Neuron (in vitro differentiated cells): ENCODE results near the gene NAALADL2.

ENCODE experiments used
- H2AFZ ChIP-seq: one replicate; pipeline ENCODE4 v1.6.1; 2013; ENCODE audit warnings: low read depth, mild to moderate bottlenecking, inconsistent platforms, low read length, moderate library complexity
- H3K27me3 ChIP-seq: one replicate; pipeline ENCODE4 v1.6.1; 2013; ENCODE audit warnings: low read length; ENCODE audit not compliant: insufficient read depth
- H3K36me3 ChIP-seq: one replicate; pipeline ENCODE4 v1.6.1; 2013; ENCODE audit warnings: low read length; ENCODE audit not compliant: insufficient read depth
- H3K4me1 ChIP-seq: one replicate; pipeline ENCODE4 v1.6.1; 2013; ENCODE audit warnings: low read length; ENCODE audit not compliant: insufficient read depth
- H3K4me3 ChIP-seq: 2 replicates; pipeline ENCODE4 v1.5.1; 2013; ENCODE audit warnings: mild to moderate bottlenecking, low read length, moderate library complexity
- H3K9me3 ChIP-seq: one replicate; pipeline ENCODE4 v1.6.1; 2013; ENCODE audit warnings: low read length

NAALADL2 gene

DNA sequence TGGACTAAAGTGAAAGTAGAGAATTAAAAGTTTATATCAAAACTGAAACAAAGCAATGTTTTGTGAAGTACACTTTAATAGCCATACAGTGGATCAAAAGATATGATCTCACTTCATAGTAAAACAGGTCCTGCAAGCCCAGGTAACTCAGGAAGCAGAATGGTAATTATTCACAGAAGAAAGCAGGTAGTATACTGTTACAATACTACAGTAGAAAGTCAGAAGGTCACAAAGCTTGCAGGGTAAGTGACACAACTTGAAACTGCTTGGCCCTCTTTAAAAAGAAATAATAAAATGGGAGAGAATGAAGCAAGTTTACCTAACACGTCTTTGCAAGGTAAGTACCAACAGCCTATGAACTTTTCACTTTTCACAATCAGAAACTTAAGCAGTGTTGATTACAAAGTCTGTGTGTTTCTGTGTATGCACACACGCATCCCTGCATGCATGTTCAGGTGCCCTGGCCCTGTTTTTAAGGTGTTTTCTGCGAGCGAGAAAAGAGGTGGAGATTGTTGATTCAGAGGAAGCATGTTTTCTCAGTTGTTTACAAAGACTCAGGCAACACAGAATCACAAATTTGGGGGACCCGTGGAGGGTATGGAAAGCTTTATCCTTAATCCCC is at the start of gene NAALADL2:
Gene NAALADL2 (plus strand): TSS at position 221 of the 622 bp plus-strand sequence.
- H3K27me3 ChIP-seq: no peaks in the 10 kb centered on the region
- no peak within 1 kb of the TSS for H3K4me3 ChIP-seq
- no peaks in the 10 kb centered on the region for H3K9me3 ChIP-seq
- no peaks in the 10 kb centered on the region for H3K36me3 ChIP-seq
- no peaks in the 10 kb centered on the region for H3K4me1 ChIP-seq
- H2AFZ ChIP-seq: no peak within 1 kb of the TSS

DNA sequence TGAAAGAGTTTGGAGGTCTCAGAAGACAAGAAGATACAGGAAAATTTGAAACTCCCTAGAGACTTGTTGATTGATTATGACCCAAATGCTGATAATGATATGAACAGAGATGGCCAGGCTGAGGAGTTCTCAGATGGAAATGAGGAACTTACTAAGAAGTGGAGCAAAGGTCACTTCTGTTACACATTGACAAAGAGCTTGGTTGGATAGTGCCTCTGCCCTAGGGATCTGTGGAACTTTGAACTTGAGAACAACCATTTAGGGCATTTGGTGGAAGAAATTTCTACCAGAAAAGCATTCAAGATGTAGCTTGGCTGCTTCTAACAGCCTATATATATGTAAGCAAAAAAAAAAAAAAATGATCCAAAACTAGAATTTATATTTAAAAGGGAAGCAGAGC is 48.9 kb upstream of the NAALADL2 start:
- H3K9me3 ChIP-seq: peaks cover 5% of the 10 kb centered on the region
- H2AFZ ChIP-seq: no peak overlapping the region
- no peaks in the 10 kb centered on the region for H3K27me3 ChIP-seq
- H3K4me1 ChIP-seq: no peaks in the 10 kb centered on the region
- no peak overlapping the region for H3K4me3 ChIP-seq
- H3K36me3 ChIP-seq: no peaks in the 10 kb centered on the region

DNA sequence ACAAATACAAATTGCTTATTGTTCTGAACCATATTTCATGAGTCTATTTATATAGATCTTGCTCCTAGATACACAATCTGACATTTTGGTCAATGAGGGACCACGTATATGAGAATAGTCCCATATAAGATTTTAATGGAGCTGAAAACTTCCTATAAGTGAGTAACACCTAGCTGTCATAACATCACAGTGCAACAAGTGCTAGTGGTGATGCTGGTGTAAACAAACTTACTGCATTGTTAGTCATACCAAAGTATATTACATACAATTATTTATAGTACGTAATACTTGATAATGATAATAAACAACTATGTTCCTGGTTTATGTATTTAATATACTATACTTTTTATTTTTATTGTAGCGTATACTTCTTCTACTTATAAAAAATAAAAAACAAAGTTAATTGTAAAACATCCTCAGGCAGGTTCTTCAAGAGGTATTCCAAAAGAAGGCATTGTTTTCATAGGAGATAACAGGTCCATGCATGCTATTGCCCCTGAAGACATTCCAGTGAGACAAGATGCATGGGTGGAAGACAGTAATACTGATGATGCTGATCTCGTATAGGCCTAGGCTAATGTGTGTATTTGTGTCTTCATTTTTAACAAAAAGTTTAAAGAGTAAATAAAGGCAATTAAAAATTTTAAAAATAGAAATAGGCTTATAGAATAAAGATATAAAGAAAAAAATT is 46.8 kb upstream of the NAALADL2 start:
- H3K36me3 ChIP-seq: no peaks in the 10 kb centered on the region
- no peak overlapping the region for H2AFZ ChIP-seq
- H3K9me3 ChIP-seq: peaks cover 5% of the 10 kb centered on the region
- H3K4me3 ChIP-seq: no peak overlapping the region
- H3K4me1 ChIP-seq: no peaks in the 10 kb centered on the region
- H3K27me3 ChIP-seq: no peaks in the 10 kb centered on the region

DNA sequence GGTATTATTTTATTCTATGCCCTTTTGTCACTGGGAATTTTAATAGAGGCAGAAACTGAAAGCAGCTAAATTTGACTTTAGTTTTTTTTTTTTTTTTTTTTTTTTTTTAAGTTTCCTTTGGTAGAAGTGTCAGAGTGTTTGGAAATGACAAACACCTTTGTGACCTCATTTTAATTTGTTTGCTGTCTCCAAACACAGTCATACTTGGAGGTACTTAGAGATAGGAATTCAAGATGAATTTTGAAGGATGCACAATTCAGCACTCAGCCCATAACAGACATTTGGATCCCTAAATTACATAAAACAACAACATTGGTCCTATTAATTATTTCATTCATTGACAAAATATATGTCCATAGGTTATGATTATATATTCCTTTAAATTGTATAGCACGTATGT is 43.4 kb upstream of the NAALADL2 start:
- Histone ChIP-seq H3K4me1 (no peaks in the 10 kb centered on the region), H3K36me3 (no peaks in the 10 kb centered on the region), H3K4me3 (no peak overlapping the region), H2AFZ (no peak overlapping the region), H3K9me3 (peaks cover 5% of the 10 kb centered on the region), H3K27me3 (no peaks in the 10 kb centered on the region)

DNA sequence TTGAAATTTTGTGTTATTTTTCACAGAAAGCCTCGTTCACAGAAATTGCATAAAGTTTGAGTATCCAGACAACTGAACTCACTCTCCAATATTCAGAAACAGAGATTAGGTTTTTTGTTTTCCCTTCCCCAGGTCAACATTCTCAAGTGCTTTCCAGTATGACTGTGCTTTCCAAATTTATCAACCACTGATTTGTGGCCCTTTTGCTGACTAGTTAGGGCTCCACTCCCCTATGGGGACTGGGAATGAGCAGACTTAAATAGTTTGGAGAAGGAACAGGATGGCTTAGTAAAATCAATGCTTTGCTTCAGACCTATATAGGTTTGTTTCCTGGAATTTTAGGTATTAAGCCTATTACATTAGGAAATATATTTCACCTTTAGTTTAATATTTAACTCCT is 38.2 kb upstream of the NAALADL2 start:
- H3K9me3 ChIP-seq: no peaks in the 10 kb centered on the region
- no peaks in the 10 kb centered on the region for H3K36me3 ChIP-seq
- no peaks in the 10 kb centered on the region for H3K27me3 ChIP-seq
- no peak overlapping the region for H3K4me3 ChIP-seq
- no peak overlapping the region for H2AFZ ChIP-seq
- no peaks in the 10 kb centered on the region for H3K4me1 ChIP-seq

DNA sequence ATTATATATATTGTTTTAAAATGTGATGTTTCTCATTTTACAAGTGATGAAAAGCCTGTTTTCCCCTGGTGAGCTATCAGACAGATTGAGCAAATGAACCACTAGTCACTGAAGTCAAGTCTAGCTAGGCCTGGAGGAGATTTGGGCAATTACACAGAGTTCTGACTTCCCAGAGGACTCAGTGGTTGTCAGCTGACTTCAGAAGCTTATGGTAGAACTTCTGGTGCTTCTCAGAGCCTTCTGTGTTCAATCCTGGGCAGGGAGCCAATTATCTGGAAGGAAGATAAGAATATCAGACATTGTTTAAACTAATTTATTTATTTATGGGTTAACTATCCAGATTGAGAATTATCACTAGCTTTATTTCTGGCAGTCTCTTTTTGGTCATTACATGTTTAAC is 37.7 kb upstream of the NAALADL2 start:
- Histone ChIP-seq H3K4me1 (no peaks in the 10 kb centered on the region), H2AFZ (no peak overlapping the region), H3K4me3 (no peak overlapping the region)

DNA sequence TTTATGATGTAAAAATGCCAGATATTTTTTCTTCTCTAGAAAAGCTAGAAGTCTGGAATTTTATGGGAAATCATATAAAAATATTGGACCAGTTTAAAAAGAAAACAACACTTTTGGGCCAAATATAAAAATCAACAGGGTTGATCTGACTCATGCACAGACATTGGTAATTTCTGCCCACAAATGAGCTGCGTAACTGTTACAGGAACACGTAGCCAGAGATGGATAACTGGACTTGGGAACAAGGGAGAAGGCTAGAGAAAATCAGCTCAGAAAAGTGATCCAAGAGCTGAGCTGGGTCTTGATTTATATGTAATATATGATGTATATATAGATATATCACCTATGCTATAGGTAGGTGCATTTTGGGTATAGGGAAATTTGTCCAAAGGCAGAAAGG is 36.8 kb upstream of the NAALADL2 start:
- Histone ChIP-seq H3K4me3 (no peak overlapping the region), H3K4me1 (no peaks in the 10 kb centered on the region), H3K27me3 (no peaks in the 10 kb centered on the region), H3K36me3 (no peaks in the 10 kb centered on the region), H3K9me3 (no peaks in the 10 kb centered on the region), H2AFZ (no peak overlapping the region)

More for the DNA sequence above, 37.7 kb upstream of the NAALADL2 start:
- Histone ChIP-seq H3K27me3 (no peaks in the 10 kb centered on the region), H3K9me3 (no peaks in the 10 kb centered on the region), H3K36me3 (no peaks in the 10 kb centered on the region)

DNA sequence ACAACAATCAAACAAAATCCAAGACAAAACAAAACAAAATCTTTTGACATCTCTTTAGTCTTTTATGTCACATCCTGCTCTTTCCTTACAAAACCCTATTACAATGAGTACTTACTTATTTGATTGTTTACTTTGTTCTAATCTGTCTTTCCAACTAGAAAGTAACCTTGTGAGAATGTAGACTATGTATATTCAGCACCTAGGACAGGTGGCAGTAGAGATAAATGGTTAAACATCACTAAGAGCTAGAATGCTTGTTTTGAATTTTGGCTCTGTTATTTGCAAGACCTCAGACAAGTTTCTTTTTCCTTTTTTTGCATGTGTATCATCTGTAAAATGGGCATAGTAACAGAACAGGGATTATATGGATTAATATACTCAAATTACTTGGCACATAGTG is 33.1 kb upstream of the NAALADL2 start:
- no peak overlapping the region for H2AFZ ChIP-seq
- H3K36me3 ChIP-seq: no peaks in the 10 kb centered on the region
- no peak overlapping the region for H3K4me3 ChIP-seq
- H3K27me3 ChIP-seq: no peaks in the 10 kb centered on the region
- no peaks in the 10 kb centered on the region for H3K4me1 ChIP-seq
- H3K9me3 ChIP-seq: no peaks in the 10 kb centered on the region

DNA sequence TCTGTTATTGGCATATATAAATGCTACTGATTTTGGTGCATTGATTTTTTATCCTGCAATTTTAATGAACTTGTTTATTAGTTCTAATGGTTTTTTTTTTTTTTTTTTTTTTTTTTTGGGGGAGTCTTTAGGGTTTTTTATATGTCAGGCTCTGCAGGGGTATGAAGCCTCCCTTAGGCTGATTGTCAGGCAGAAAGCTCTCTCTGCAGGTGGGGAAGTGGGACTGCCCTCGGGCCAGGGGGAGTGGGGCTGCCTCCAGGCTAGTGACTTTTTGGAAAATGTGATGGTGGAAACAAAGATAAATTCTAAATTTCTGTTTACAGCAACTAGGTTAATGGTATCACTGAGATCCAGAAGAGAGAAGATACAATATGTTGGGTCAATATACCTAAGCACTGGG is 14.4 kb upstream of the NAALADL2 start:
- Histone ChIP-seq H3K27me3 (no peaks in the 10 kb centered on the region), H3K4me3 (no peak overlapping the region), H2AFZ (no peak overlapping the region), H3K36me3 (no peaks in the 10 kb centered on the region), H3K4me1 (no peaks in the 10 kb centered on the region), H3K9me3 (no peaks in the 10 kb centered on the region)

DNA sequence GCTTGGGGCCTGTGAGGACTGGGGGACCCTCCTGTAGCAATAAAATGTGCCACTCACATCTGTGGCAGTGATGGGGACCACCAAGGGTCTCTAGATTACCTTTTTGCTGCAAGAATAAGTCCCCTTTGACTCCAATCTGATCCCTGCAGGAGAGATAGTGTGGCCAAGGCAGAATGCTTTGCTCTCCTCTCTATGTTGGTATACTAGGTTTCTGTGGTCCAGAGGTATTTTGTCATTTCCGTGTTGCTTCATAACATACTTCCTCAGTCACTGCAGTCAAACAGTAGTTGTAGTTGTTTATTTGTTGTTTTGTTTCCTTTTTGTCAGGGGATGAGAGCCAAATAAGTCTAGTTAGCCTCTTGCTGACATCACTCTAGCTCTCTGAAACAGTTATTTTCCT is 13.1 kb upstream of the NAALADL2 start:
- Histone ChIP-seq H3K4me3 (no peak overlapping the region), H3K27me3 (no peaks in the 10 kb centered on the region), H3K4me1 (no peaks in the 10 kb centered on the region), H2AFZ (no peak overlapping the region), H3K9me3 (no peaks in the 10 kb centered on the region), H3K36me3 (no peaks in the 10 kb centered on the region)

DNA sequence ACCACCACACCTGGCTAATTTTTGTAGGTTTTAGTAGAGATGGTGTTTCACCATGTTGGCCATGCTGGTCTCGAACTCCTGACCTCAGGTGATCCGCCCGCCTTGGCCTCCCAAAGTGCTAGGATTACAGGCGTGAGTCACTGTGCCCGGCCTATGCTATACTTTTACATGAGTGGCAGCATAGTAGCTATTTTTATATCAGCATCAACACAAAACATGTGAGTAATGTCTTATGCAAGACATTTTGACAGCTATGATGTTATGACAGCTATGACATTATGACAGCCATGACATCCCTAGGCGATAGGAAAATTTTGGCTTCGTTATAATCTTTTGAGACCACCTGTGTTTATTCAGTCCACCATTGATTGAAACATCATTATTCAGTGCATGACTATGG is 4.1 kb upstream of the NAALADL2 start:
- Histone ChIP-seq H3K9me3 (no peaks in the 10 kb centered on the region), H3K36me3 (no peaks in the 10 kb centered on the region), H3K4me1 (no peaks in the 10 kb centered on the region), H2AFZ (no peak overlapping the region), H3K27me3 (no peaks in the 10 kb centered on the region), H3K4me3 (no peak overlapping the region)

DNA sequence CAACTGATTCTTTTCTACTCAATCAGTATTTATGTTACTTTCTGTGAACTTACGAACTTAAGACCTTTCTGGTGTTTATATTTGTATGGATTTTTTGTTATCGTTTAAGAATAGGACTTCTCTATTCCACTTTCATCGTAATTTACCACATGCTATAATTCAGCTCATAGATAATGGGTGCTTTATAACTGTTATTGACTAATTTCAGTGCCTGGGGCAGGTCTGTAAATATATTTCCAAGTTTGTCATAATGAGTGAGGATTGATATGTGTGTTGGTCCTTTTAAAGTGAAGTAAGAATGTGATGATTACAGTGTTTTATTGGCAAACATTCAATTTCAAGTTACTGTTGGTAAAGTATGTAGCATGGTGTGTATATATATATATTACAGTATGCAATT is 1.8 kb upstream of the NAALADL2 start:
- no peaks in the 10 kb centered on the region for H3K9me3 ChIP-seq
- H3K36me3 ChIP-seq: no peaks in the 10 kb centered on the region
- no peaks in the 10 kb centered on the region for H3K27me3 ChIP-seq
- no peak overlapping the region for H2AFZ ChIP-seq
- H3K4me1 ChIP-seq: no peaks in the 10 kb centered on the region
- no peak overlapping the region for H3K4me3 ChIP-seq

DNA sequence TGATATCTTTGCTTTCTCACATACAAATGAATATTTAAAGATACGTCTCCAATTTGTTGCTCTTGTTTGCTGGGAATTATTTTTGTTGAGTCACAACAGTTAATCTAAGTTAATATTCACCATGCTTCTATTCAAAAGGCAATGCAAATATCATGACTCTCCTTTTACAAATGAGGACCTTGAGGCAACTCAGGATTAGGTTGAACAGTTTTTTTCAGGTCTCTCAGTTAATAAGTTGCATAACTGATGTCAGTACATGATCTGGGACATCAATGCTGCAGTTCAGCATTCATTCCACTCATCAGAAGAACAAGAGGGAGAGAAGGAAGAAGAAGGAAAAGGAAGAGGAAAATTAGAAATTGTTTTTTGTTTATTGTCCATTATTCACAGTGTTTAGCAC is 781 bp upstream of the NAALADL2 start:
- Histone ChIP-seq H3K4me3 (no peak overlapping the region), H3K4me1 (no peaks in the 10 kb centered on the region), H3K36me3 (no peaks in the 10 kb centered on the region), H2AFZ (no peak overlapping the region), H3K27me3 (no peaks in the 10 kb centered on the region), H3K9me3 (no peaks in the 10 kb centered on the region)

DNA sequence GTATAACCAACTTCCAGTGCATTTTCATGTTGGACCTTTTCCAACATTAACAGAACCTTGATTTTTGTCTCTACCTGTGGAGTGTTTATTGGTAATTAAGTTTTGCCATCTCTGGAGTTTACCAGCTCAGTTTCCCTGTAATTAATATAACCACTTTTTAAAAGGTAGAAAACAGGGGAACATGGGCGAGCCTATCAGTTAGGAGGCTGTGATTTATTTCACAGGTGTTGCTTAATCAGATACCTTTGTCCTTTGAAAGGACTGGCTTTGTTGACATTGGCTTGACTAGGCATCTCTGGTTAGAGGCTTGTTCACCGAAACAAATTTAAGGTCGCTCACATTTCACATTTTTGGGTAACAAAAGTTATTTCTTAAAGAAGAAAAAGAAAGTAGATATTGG is 622 bp downstream of the NAALADL2 start:
- no peak overlapping the region for H3K4me3 ChIP-seq
- H3K9me3 ChIP-seq: no peaks in the 10 kb centered on the region
- H3K4me1 ChIP-seq: no peaks in the 10 kb centered on the region
- no peaks in the 10 kb centered on the region for H3K27me3 ChIP-seq
- no peaks in the 10 kb centered on the region for H3K36me3 ChIP-seq
- no peak overlapping the region for H2AFZ ChIP-seq
